HCT116 (cell line): ENCODE data around the gene SLC30A7. TPM values are rescaled to one million over a fixed set of nuclear protein-coding genes. Genes with fewer than 3 reads are reported as not detected.

Source experiments
- ATAC-seq: fragments of 200-7000 bp; cut with Tn5 transposase; 2 replicates; pipeline ENCODE4 v1.9.1; 2020; ENCODE audit warnings: mild to moderate bottlenecking, moderate library complexity
- BruUV-seq: library from RNA; stranded (reverse); fragments of 400-500 nt; replicated peaks from 2 replicates; lab custom pipeline; 2021; lab: Mats Ljungman, UMichigan
- CTCF ChIA-PET: fragments of 300-600 bp; sonication (Branson Sonifier 250); formaldehyde crosslinking; loops from one replicate; lab custom pipeline; 2021; ENCODE audit warnings: antibody characterized with exemption; lab: Charles Lee
- POLR2A ChIA-PET: fragments of 300-600, 350-600 bp; sonication (Branson Sonifier 250); formaldehyde crosslinking; loops from one replicate; lab custom pipeline; 2021; ENCODE audit warnings: antibody characterized with exemption; lab: Charles Lee
- RAD21 ChIA-PET, 2 experiments: fragments of 300-600 bp; sonication (Branson Sonifier 250); formaldehyde crosslinking; loops; one replicate each; lab custom pipeline; 2023; ENCODE audit warnings: low total read pairs in 2 of 2; ENCODE audit not compliant: uncharacterized antibody in 2 of 2, unreplicated experiment in 2 of 2, low non-redundant PET in 1 of 2; lab: Charles Lee
- DNase-seq: peaks from one replicate; pipeline ENCODE4 v3.0.0-alpha.2; 2010; ENCODE audit warnings: low read depth, low spot score
- H2AFZ ChIP-seq: fragments of 200-600 bp; shearing (Covaris generic), sonication (generic); 2 replicates; pipeline ENCODE4 v1.6.1; 2017; ENCODE audit warnings: low read depth, mixed run types, mixed read lengths, antibody characterized with exemption, low read length; ENCODE audit not compliant: poor library complexity, severe bottlenecking
- H3K27ac ChIP-seq: 2 replicates; pipeline ENCODE4 v1.5.1; 2012; ENCODE audit warnings: low read depth, low read length
- H3K27me3 ChIP-seq: fragments of 200-600 bp; sonication (generic); 2 replicates; pipeline ENCODE4 v1.6.1; 2016; ENCODE audit warnings: mixed run types, low read length, mixed read lengths; ENCODE audit not compliant: insufficient read depth
- H3K36me3 ChIP-seq, 2 experiments: fragments of 200-500 bp in 1 of 2; fragments of 200-600 bp in 1 of 2; sonication (Bioruptor generic) in 1 of 2; sonication (generic) in 1 of 2; 2 replicates each; pipeline versions ENCODE4 v1.5.1 to v1.6.1; 2014 to 2016; ENCODE audit warnings: low read length in 2 of 2, inconsistent platforms in 1 of 2, mixed read lengths in 1 of 2, mixed run types in 1 of 2; ENCODE audit not compliant: insufficient read depth in 2 of 2, control insufficient read depth in 1 of 2
- H3K4me1 ChIP-seq, 2 experiments: fragments of 200-600 bp in 1 of 2; sonication (generic) in 1 of 2; 2 replicates each; pipeline versions ENCODE4 v1.5.1 to v1.6.1; 2012 to 2017; ENCODE audit warnings: low read length in 2 of 2, inconsistent platforms in 1 of 2, mild to moderate bottlenecking in 1 of 2, mixed read lengths in 1 of 2, mixed run types in 1 of 2, moderate library complexity in 1 of 2; ENCODE audit not compliant: insufficient read depth in 2 of 2, control insufficient read depth in 1 of 2
- H3K4me2 ChIP-seq: fragments of 200-600 bp; sonication (generic); 2 replicates; pipeline ENCODE4 v1.6.1; 2017; ENCODE audit warnings: mixed run types, low read length, mixed read lengths
- H3K4me3 ChIP-seq, 2 experiments: fragments of 200-600 bp in 1 of 2; sonication (generic) in 1 of 2; replicated peaks in 1 of 2; 2 replicates each; pipeline ENCODE4 v1.5.1; 2011 to 2016; ENCODE audit warnings: low read length in 2 of 2, control low read depth in 1 of 2, low read depth in 1 of 2, mild to moderate bottlenecking in 1 of 2, mixed read lengths in 1 of 2, mixed run types in 1 of 2
- H3K79me2 ChIP-seq: fragments of 200-600 bp; sonication (generic); 2 replicates; pipeline ENCODE4 v1.6.1; 2017; ENCODE audit warnings: mild to moderate bottlenecking, mixed run types, low read length, moderate library complexity, mixed read lengths; ENCODE audit not compliant: insufficient read depth
- H3K9ac ChIP-seq: fragments of 200-600 bp; sonication (generic); 2 replicates; pipeline ENCODE4 v1.6.1; 2016; ENCODE audit warnings: low read length, mixed read lengths
- H3K9me2 ChIP-seq: fragments of 200-600 bp; sonication (generic), shearing (Covaris generic); 2 replicates; pipeline ENCODE4 v1.6.1; 2017; ENCODE audit warnings: mixed run types, mild to moderate bottlenecking, moderate library complexity; ENCODE audit not compliant: insufficient read depth
- H3K9me3 ChIP-seq, 2 experiments: fragments of 200-500 bp in 1 of 2; fragments of 200-600 bp in 1 of 2; sonication (Bioruptor generic) in 1 of 2; sonication (generic) in 1 of 2; 2 replicates each; pipeline ENCODE4 v1.6.1; 2014 to 2017; ENCODE audit warnings: low read length in 2 of 2, mixed read lengths in 2 of 2, inconsistent platforms in 1 of 2, low read depth in 1 of 2, mild to moderate bottlenecking in 1 of 2, mixed run types in 1 of 2, moderate library complexity in 1 of 2; ENCODE audit not compliant: control insufficient read depth in 1 of 2, insufficient read depth in 1 of 2
- H4K20me1 ChIP-seq: fragments of 200-600 bp; sonication (generic), shearing (Covaris generic); 2 replicates; pipeline ENCODE4 v1.6.1; 2017; ENCODE audit warnings: mixed run types, mild to moderate bottlenecking, moderate library complexity; ENCODE audit not compliant: insufficient read depth
- CBX3 ChIP-seq: IDR thresholded peaks from 2 replicates; pipeline ENCODE4 v1.6.1; 2012; ENCODE audit warnings: low read depth
- CEBPB ChIP-seq: IDR thresholded peaks from 2 replicates; pipeline ENCODE4 v1.6.1; 2012; ENCODE audit warnings: low read depth
- CTCF ChIP-seq, 3 experiments: fragments of 200-600 bp in 1 of 3; sonication (generic) in 1 of 3; IDR thresholded peaks in 2 of 3; conservative IDR thresholded peaks in 1 of 3; 2 replicates each; pipeline ENCODE4 v1.5.1; 2012 to 2017; ENCODE audit warnings: low read depth in 2 of 3, low read length in 2 of 3, antibody characterized with exemption in 1 of 3, borderline replicate concordance in 1 of 3, control low read depth in 1 of 3, mild to moderate bottlenecking in 1 of 3, mixed read lengths in 1 of 3, mixed run types in 1 of 3, moderate library complexity in 1 of 3; ENCODE audit not compliant: insufficient read depth in 1 of 3
- EGR1 ChIP-seq: IDR thresholded peaks from 2 replicates; pipeline ENCODE4 v1.6.1; 2012; ENCODE audit warnings: low read depth
- ELF1 ChIP-seq: IDR thresholded peaks from 2 replicates; pipeline ENCODE4 v1.6.1; 2012; ENCODE audit warnings: low read depth, borderline replicate concordance
- EZH2phosphoT487 ChIP-seq: fragments of 200-600 bp; IDR thresholded peaks from 2 replicates; pipeline ENCODE4 v1.6.1; 2018; ENCODE audit warnings: antibody characterized with exemption, borderline replicate concordance
- FOSL1 ChIP-seq: IDR thresholded peaks from 2 replicates; pipeline ENCODE4 v1.6.1; 2012; ENCODE audit warnings: low read depth
- JUND ChIP-seq: IDR thresholded peaks from 2 replicates; pipeline ENCODE4 v1.6.1; 2012
- POLR2AphosphoS5 ChIP-seq: IDR thresholded peaks from 2 replicates; pipeline ENCODE4 v1.6.1; 2011; ENCODE audit warnings: mild to moderate bottlenecking, low read depth, low read length, moderate library complexity
- RAD21 ChIP-seq: IDR thresholded peaks from 2 replicates; pipeline ENCODE4 v1.6.1; 2012; ENCODE audit warnings: low read depth, mild to moderate bottlenecking
- SRF ChIP-seq: IDR thresholded peaks from 2 replicates; pipeline ENCODE4 v1.6.1; 2012; ENCODE audit warnings: low read depth
- YY1 ChIP-seq: IDR thresholded peaks from 2 replicates; pipeline ENCODE4 v1.6.1; 2011; ENCODE audit warnings: low read length, low read depth, moderate library complexity, mild to moderate bottlenecking; ENCODE audit not compliant: insufficient replicate concordance; ENCODE audit errors: extremely low read depth
- ZFX ChIP-seq: fragments of 450-650 bp; IDR thresholded peaks from 2 replicates; pipeline ENCODE4 v1.6.1; 2017
- ZNF274 ChIP-seq: fragments of 200-500 bp; sonication (Bioruptor generic); IDR thresholded peaks from 2 replicates; pipeline ENCODE4 v1.6.1; 2014; ENCODE audit warnings: mild to moderate bottlenecking, low read depth, low read length, inconsistent platforms
- intact Hi-C: fragments of 100-400 bp; cut with micrococcal nuclease; formaldehyde crosslinking; loops from 2 replicates; pipeline ENCODE4 v1.10.0; 2022
- total RNA-seq: library from RNA; stranded (reverse); gene quantifications from one replicate; pipeline ENCODE4 v1.2.1, GENCODE V29; 2021; ENCODE audit not compliant: unreplicated experiment
- TF ChIP-seq, protein P1 (sequence below): IDR thresholded peaks from 2 replicates; pipeline ENCODE4 v1.6.1; 2011; ENCODE audit warnings: mild to moderate bottlenecking, low read length, moderate library complexity; ENCODE audit not compliant: insufficient replicate concordance; ENCODE audit errors: extremely low read depth

Gene SLC30A7
- total RNA-seq, 1 experiment from 2014 or later: 23.3 TPM

- DNase-seq (no peak), ATAC-seq (no peak)
- H3K9me2 ChIP-seq: no peaks in the 10 kb centered on the region
- no TSS peak for BruUV-seq
- no peaks in the 10 kb centered on the region for H3K9me3 ChIP-seq
- ChIA-PET RAD21 (no interaction called here), POLR2A (no interaction called here), CTCF (no interaction called here)
- H3K4me1 ChIP-seq: peaks cover 0 to 4% of the 10 kb centered on the region in 2 experiments; a peak in 2 of 4 replicates
- TF ChIP-seq ZNF274: no peak
- no peak for TF ChIP-seq RAD21
- no peak for TF ChIP-seq YY1
- no peak for TF ChIP-seq EZH2phosphoT487
- no peak for TF ChIP-seq EGR1
- TF ChIP-seq ELF1: no peak
- no peak for TF ChIP-seq CBX3
- TF ChIP-seq ZFX: no peak
- TF ChIP-seq SRF: no peak
- no peak for TF ChIP-seq POLR2AphosphoS5
- TF ChIP-seq, protein P1, sequence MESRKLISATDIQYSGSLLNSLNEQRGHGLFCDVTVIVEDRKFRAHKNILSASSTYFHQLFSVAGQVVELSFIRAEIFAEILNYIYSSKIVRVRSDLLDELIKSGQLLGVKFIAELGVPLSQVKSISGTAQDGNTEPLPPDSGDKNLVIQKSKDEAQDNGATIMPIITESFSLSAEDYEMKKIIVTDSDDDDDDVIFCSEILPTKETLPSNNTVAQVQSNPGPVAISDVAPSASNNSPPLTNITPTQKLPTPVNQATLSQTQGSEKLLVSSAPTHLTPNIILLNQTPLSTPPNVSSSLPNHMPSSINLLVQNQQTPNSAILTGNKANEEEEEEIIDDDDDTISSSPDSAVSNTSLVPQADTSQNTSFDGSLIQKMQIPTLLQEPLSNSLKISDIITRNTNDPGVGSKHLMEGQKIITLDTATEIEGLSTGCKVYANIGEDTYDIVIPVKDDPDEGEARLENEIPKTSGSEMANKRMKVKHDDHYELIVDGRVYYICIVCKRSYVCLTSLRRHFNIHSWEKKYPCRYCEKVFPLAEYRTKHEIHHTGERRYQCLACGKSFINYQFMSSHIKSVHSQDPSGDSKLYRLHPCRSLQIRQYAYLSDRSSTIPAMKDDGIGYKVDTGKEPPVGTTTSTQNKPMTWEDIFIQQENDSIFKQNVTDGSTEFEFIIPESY: no peak
- TF ChIP-seq CEBPB: no peak
- TF ChIP-seq FOSL1: no peak
- no peak for TF ChIP-seq CTCF (IDR thresholded peaks at IDR 0.05 in 2 of 3, conservative IDR thresholded peaks at IDR 0.05 in 1 of 3; ENCODE audit: borderline replicate concordance in 1 of 3, insufficient read depth in 1 of 3, low read depth in 2 of 3, low read length in 2 of 3)
- no peak for TF ChIP-seq JUND
- no peak overlapping the region for H3K27ac ChIP-seq
- H2AFZ ChIP-seq: no peak overlapping the region
- H3K4me2 ChIP-seq: no peak overlapping the region
- intact Hi-C loops: no loop called here
- no peaks in the 10 kb centered on the region for H3K36me3 ChIP-seq
- H3K4me3 ChIP-seq: no peak overlapping the region
- no peak overlapping the region for H3K9ac ChIP-seq
- no peaks in the 10 kb centered on the region for H3K27me3 ChIP-seq
- no peaks in the 10 kb centered on the region for H3K79me2 ChIP-seq
- H4K20me1 ChIP-seq: no peaks in the 10 kb centered on the region
Observed at GRCh38 chr1:100960098-100960497, 64.2 kb downstream of the SLC30A7 start.
